Left ventricle myocardium inferior (tissue), 1 donor: Measurements from ENCODE around the gene LGALS3BP. TPM values are rescaled to one million over a fixed set of nuclear protein-coding genes. Genes with fewer than 3 reads are reported as not detected.
A peak's percentile ranks its signal among the peaks of the same experiment; 100 is the strongest.
"Not testable (repeated sequence)": the region's sequence is repeated elsewhere in the genome, so short reads cannot be mapped to it uniquely, and the experiment has no call there.

Experiments used
- DNase-seq: peaks from one replicate; pipeline ENCODE4 v3.0.0-alpha.2; 2020
- H3K27ac ChIP-seq: fragments of 200-600 bp; replicated peaks from 2 replicates; pipeline ENCODE4 v1.8.0; 2021
- H3K27me3 ChIP-seq: fragments of 200-600 bp; 2 replicates; pipeline ENCODE4 v1.8.0; 2021; ENCODE audit warnings: low read depth
- H3K36me3 ChIP-seq: fragments of 200-600 bp; 2 replicates; pipeline ENCODE4 v1.8.0; 2021
- H3K4me1 ChIP-seq: fragments of 200-600 bp; 2 replicates; pipeline ENCODE4 v1.8.0; 2021
- H3K4me3 ChIP-seq: fragments of 200-600 bp; 2 replicates; pipeline ENCODE4 v1.8.0; 2021; ENCODE audit warnings: mild to moderate bottlenecking, moderate library complexity
- H3K9me3 ChIP-seq: fragments of 200-600 bp; replicated peaks from 2 replicates; pipeline ENCODE4 v1.8.0; 2021
- CTCF ChIP-seq: fragments of 200-600 bp; IDR thresholded peaks from 2 replicates; pipeline ENCODE4 v1.8.0; 2021; ENCODE audit warnings: antibody characterized with exemption, mild to moderate bottlenecking, borderline replicate concordance
- intact Hi-C: fragments of 100-400 bp; cut with micrococcal nuclease; formaldehyde crosslinking; loops from one replicate; pipeline ENCODE4 v1.11.0; 2022
- total RNA-seq: library from RNA; stranded (reverse); fragmentation: NEBNext Ultra II Directional; extraction: Animal tissue kit (Norgen Biotek cat#: 25700); gene quantifications from one replicate; pipeline ENCODE4 v1.2.1, GENCODE V29; 2021
- donor health status: DM: no; HTN: yes; CAD: no; lungs with severe emphysema.

The LGALS3BP gene
- total RNA-seq, 1 donor from 2014 or later: 585 TPM

GRCh38 chr17:79022507-79022991 lies 42.8 kb upstream of the LGALS3BP start:
- DNase-seq: peak; percentile 81
- TF ChIP-seq CTCF: no peak
- intact Hi-C loops: no loop called here
- Histone ChIP-seq H3K27ac (peak overlapping the region; percentile 95), H3K4me1 (peaks cover 82% of the 10 kb centered on the region), H3K4me3 (peak overlapping the region; percentile 81), H3K36me3 (no peaks in the 10 kb centered on the region), H3K27me3 (no peaks in the 10 kb centered on the region), H3K9me3 (no peaks in the 10 kb centered on the region)

- DNase-seq, intact Hi-C loops: not testable (repeated sequence)
These were observed 42.2 kb upstream of the LGALS3BP start for GRCh38 chr17:79021929-79022328.

GRCh38 chr17:79020631-79021301 lies 41.0 kb upstream of the LGALS3BP start:
- H3K27me3 ChIP-seq: no peaks in the 10 kb centered on the region
- no peak for DNase-seq
- no peaks in the 10 kb centered on the region for H3K9me3 ChIP-seq
- H3K4me3 ChIP-seq: no peak overlapping the region
- H3K4me1 ChIP-seq: peaks cover 64% of the 10 kb centered on the region
- TF ChIP-seq CTCF: no peak
- H3K36me3 ChIP-seq: no peaks in the 10 kb centered on the region
- peak overlapping the region; percentile 95 for H3K27ac ChIP-seq
- intact Hi-C loops: no loop called here

More at GRCh38 chr17:79021929-79022328, 42.2 kb upstream of the LGALS3BP start:
- not testable (repeated sequence) for H3K4me3 ChIP-seq, H3K9me3 ChIP-seq, H3K27me3 ChIP-seq, H3K36me3 ChIP-seq
- Histone ChIP-seq H3K27ac (peak overlapping the region; percentile 95), H3K4me1 (peaks cover 76% of the 10 kb centered on the region)

GRCh38 chr17:79019632-79020584 lies 40.2 kb upstream of the LGALS3BP start:
- H3K36me3 ChIP-seq: no peaks in the 10 kb centered on the region
- peak; percentile 83 for TF ChIP-seq CTCF
- H3K27ac ChIP-seq: peak overlapping the region; percentile 95
- intact Hi-C loops: no loop called here
- H3K9me3 ChIP-seq: no peaks in the 10 kb centered on the region
- H3K27me3 ChIP-seq: no peaks in the 10 kb centered on the region
- DNase-seq: peak; percentile 68
- H3K4me3 ChIP-seq: peak overlapping the region; percentile 42
- peaks cover 56% of the 10 kb centered on the region for H3K4me1 ChIP-seq

- H3K27ac ChIP-seq: no peak overlapping the region
- H3K4me1 ChIP-seq: peaks cover 49% of the 10 kb centered on the region
- intact Hi-C loops: no loop called here
- DNase-seq: no peak
- no peaks in the 10 kb centered on the region for H3K36me3 ChIP-seq
- TF ChIP-seq CTCF: no peak
- H3K27me3 ChIP-seq: no peaks in the 10 kb centered on the region
- no peaks in the 10 kb centered on the region for H3K9me3 ChIP-seq
- no peak overlapping the region for H3K4me3 ChIP-seq
These were observed 39.5 kb upstream of the LGALS3BP start for GRCh38 chr17:79019261-79019631.
